PC-3 (cell line): ENCODE measurements around the gene C16orf92.
"Not testable (repeated sequence)": the region's sequence is repeated elsewhere in the genome, so short reads cannot be mapped to it uniquely, and the experiment has no call there.

ENCODE experiments used
- EZH2phosphoT487 ChIP-seq: fragments of 300-600 bp; sonication (generic); IDR thresholded peaks from 2 replicates; pipeline ENCODE4 v1.6.1; 2018; ENCODE audit warnings: mild to moderate bottlenecking, antibody characterized with exemption, low read length, borderline replicate concordance
- TF ChIP-seq, protein P1 (sequence below): fragments of 300-600 bp; sonication (generic); conservative IDR thresholded peaks from 2 replicates; pipeline ENCODE4 v1.5.1; 2017; ENCODE audit warnings: antibody characterized with exemption, low read depth, mild to moderate bottlenecking, low read length

DNA sequence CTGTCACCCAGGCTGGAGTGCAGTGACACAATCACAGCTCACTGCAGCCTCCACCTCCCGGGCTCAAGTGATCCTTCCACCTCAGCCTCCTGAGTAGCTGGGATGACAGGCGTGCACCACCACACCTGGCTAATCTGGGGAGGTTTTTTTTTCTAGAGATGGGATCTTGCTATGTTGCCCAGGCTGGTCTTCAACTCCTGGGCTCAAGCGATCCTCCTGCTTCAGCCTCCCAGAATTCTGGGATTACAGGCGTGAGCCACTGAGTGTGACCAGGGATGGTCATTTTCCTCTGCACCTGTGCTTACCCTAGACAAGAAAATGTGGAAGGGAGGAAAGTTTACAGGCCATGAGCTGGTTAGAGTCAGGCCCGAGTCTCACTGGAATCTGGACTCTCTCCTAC is 17.7 kb downstream of the C16orf92 start:
- not testable (repeated sequence) for TF ChIP-seq EZH2phosphoT487
- TF ChIP-seq, protein P1, sequence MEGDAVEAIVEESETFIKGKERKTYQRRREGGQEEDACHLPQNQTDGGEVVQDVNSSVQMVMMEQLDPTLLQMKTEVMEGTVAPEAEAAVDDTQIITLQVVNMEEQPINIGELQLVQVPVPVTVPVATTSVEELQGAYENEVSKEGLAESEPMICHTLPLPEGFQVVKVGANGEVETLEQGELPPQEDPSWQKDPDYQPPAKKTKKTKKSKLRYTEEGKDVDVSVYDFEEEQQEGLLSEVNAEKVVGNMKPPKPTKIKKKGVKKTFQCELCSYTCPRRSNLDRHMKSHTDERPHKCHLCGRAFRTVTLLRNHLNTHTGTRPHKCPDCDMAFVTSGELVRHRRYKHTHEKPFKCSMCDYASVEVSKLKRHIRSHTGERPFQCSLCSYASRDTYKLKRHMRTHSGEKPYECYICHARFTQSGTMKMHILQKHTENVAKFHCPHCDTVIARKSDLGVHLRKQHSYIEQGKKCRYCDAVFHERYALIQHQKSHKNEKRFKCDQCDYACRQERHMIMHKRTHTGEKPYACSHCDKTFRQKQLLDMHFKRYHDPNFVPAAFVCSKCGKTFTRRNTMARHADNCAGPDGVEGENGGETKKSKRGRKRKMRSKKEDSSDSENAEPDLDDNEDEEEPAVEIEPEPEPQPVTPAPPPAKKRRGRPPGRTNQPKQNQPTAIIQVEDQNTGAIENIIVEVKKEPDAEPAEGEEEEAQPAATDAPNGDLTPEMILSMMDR: not testable (repeated sequence)
